OCI-LY7 (cell line): ENCODE results near the gene SOX18. TPM values are rescaled to one million over a fixed set of nuclear protein-coding genes. Genes with fewer than 3 reads are reported as not detected.

ENCODE experiments used
- BruUV-seq: library from RNA; stranded (reverse); fragments of 400-500 nt; replicated peaks from 2 replicates; lab custom pipeline; 2021; lab: Mats Ljungman, UMichigan
- CTCF ChIA-PET: fragments of 300-600 bp; sonication (Branson Sonifier 250); formaldehyde crosslinking; loops from one replicate; lab custom pipeline; 2022; ENCODE audit warnings: antibody characterized with exemption; ENCODE audit not compliant: unreplicated experiment; lab: Charles Lee
- POLR2A ChIA-PET: fragments of 300-600 bp; sonication (Branson Sonifier 250); formaldehyde crosslinking; loops from one replicate; lab custom pipeline; 2022; ENCODE audit warnings: antibody characterized with exemption; lab: Charles Lee
- DNase-seq: peaks from one replicate; pipeline ENCODE4 v3.0.0-alpha.2; 2015; ENCODE audit warnings: low spot score
- H2AFZ ChIP-seq: fragments of 200-600 bp; sonication (generic), shearing (Covaris generic); 2 replicates; pipeline ENCODE4 v1.6.1; 2014; ENCODE audit warnings: mild to moderate bottlenecking, antibody characterized with exemption, low read length, moderate library complexity
- H3K27ac ChIP-seq: fragments of 200-600 bp; sonication (generic); 2 replicates; pipeline ENCODE4 v1.5.1; 2014; ENCODE audit warnings: mixed run types, low read depth, mild to moderate bottlenecking, moderate library complexity, low read length, inconsistent platforms; ENCODE audit not compliant: poor library complexity, severe bottlenecking
- H3K36me3 ChIP-seq: fragments of 200-600 bp; sonication (generic); 2 replicates; pipeline ENCODE4 v1.6.1; 2014; ENCODE audit warnings: mild to moderate bottlenecking, antibody characterized with exemption, low read length, moderate library complexity, mixed read lengths; ENCODE audit not compliant: insufficient read depth
- H3K4me1 ChIP-seq: fragments of 200-600 bp; sonication (generic); 2 replicates; pipeline ENCODE4 v1.5.1; 2014; ENCODE audit warnings: mild to moderate bottlenecking, low read length; ENCODE audit not compliant: insufficient read depth, poor library complexity, severe bottlenecking
- H3K4me2 ChIP-seq: fragments of 200-600 bp; sonication (generic); 2 replicates; pipeline ENCODE4 v1.6.1; 2014; ENCODE audit warnings: mild to moderate bottlenecking, low read length
- H3K4me3 ChIP-seq: fragments of 200-600 bp; sonication (generic); 2 replicates; pipeline ENCODE4 v1.5.1; 2014; ENCODE audit warnings: mild to moderate bottlenecking, low read depth, low read length; ENCODE audit not compliant: poor library complexity, severe bottlenecking
- H3K79me2 ChIP-seq: fragments of 200-600 bp; sonication (generic); 2 replicates; pipeline ENCODE4 v1.6.1; 2016; ENCODE audit warnings: low read depth, mild to moderate bottlenecking, low read length, moderate library complexity, mixed read lengths; ENCODE audit not compliant: insufficient read depth
- H3K9me2 ChIP-seq: fragments of 200-600 bp; sonication (generic); 2 replicates; pipeline ENCODE4 v1.6.1; 2016; ENCODE audit warnings: mild to moderate bottlenecking, low read length, mixed read lengths; ENCODE audit not compliant: insufficient read depth
- H3K9me3 ChIP-seq: fragments of 200-600 bp; sonication (generic); 2 replicates; pipeline ENCODE4 v1.6.1; 2014; ENCODE audit warnings: mild to moderate bottlenecking, mixed run types, low read length, mixed read lengths
- H4K20me1 ChIP-seq: fragments of 200-600 bp; sonication (generic); 2 replicates; pipeline ENCODE4 v1.6.1; 2014; ENCODE audit warnings: mild to moderate bottlenecking, antibody characterized with exemption, low read length, moderate library complexity, mixed read lengths; ENCODE audit not compliant: insufficient read depth
- CTCF ChIP-seq: fragments of 200-600 bp; sonication (generic); conservative IDR thresholded peaks from 2 replicates; pipeline ENCODE4 v1.5.1; 2014; ENCODE audit warnings: mild to moderate bottlenecking, antibody characterized with exemption, low read length, moderate library complexity, mixed read lengths
- EZH2phosphoT487 ChIP-seq: fragments of 200-600 bp; sonication (generic); IDR thresholded peaks from 2 replicates; pipeline ENCODE4 v1.6.1; 2018; ENCODE audit warnings: low read depth, borderline replicate concordance, mild to moderate bottlenecking, mixed run types, antibody characterized with exemption, low read length, moderate library complexity, mixed read lengths
- intact Hi-C: fragments of 100-400 bp; cut with micrococcal nuclease; formaldehyde crosslinking; loops from one replicate; pipeline ENCODE4 v1.10.0; 2022; ENCODE audit not compliant: unreplicated experiment
- total RNA-seq, 2 experiments: library from RNA; depleted of rRNA in 1 of 2; stranded (reverse); fragments of >200 nt in 1 of 2; shearing (Covaris generic) in 1 of 2; gene quantifications; 2 replicates each; pipeline ENCODE4 v1.2.3, GENCODE V29; 2014 to 2022

The SOX18 gene
- total RNA-seq, 2 experiments from 2014 or later, result not detected

GRCh38 chr20:64081624-64081964, 32.2 kb upstream of the SOX18 start:
- peaks cover 38% of the 10 kb centered on the region for H3K4me1 ChIP-seq
- TF ChIP-seq EZH2phosphoT487, result no peak
- no peak for TF ChIP-seq CTCF
- ChIA-PET CTCF (interaction anchor here (0.5 kb wide), 1 partner anchor 39 kb away, joined by 4 read pairs; no protein-coding TSS in a partner anchor), POLR2A (no interaction called here)
- H3K9me3 ChIP-seq, result no peaks in the 10 kb centered on the region
- no TSS peak for BruUV-seq
- H3K4me2 ChIP-seq, result no peak overlapping the region
- DNase-seq, result no peak
- H2AFZ ChIP-seq, result no peak overlapping the region
- intact Hi-C loops, result no loop called here
- H3K4me3 ChIP-seq, result no peak overlapping the region
- no peak overlapping the region for H3K27ac ChIP-seq
- peaks cover 12% of the 10 kb centered on the region; the same call in 1 of the 2 replicates for H3K79me2 ChIP-seq
- H4K20me1 ChIP-seq, result no peaks in the 10 kb centered on the region
- H3K36me3 ChIP-seq, result peaks cover under 1% of the 10 kb centered on the region; the same call in 1 of the 2 replicates
- no peaks in the 10 kb centered on the region for H3K9me2 ChIP-seq

GRCh38 chr20:64080813-64081623, 31.6 kb upstream of the SOX18 start:
- no peak overlapping the region for H3K27ac ChIP-seq
- no peak for DNase-seq
- H3K4me2 ChIP-seq, result peak overlapping the region; percentile 87
- no peaks in the 10 kb centered on the region for H3K9me3 ChIP-seq
- peaks cover 7% of the 10 kb centered on the region; the same call in 1 of the 2 replicates for H3K36me3 ChIP-seq
- H4K20me1 ChIP-seq, result no peaks in the 10 kb centered on the region
- TF ChIP-seq CTCF (no peak), EZH2phosphoT487 (no peak)
- intact Hi-C loops, result no loop called here
- H3K4me1 ChIP-seq, result peaks cover 44% of the 10 kb centered on the region
- BruUV-seq, result no TSS peak
- no peak overlapping the region for H2AFZ ChIP-seq
- ChIA-PET CTCF (interaction anchor here (0.5 to 0.6 kb wide), 2 partner anchors 39 to 1474 kb away, joined by 4 read pairs; no protein-coding TSS in a partner anchor), POLR2A (no interaction called here)
- peak overlapping the region; percentile 76 for H3K4me3 ChIP-seq
- no peaks in the 10 kb centered on the region for H3K9me2 ChIP-seq
- peaks cover 13% of the 10 kb centered on the region; the same call in 1 of the 2 replicates for H3K79me2 ChIP-seq
